GM12865 (cell line): ENCODE results near the gene ZBTB18.

Experiments used
- DNase-seq: peaks from one replicate; pipeline ENCODE4 v3.0.0; 2010; ENCODE audit warnings: low read depth
- H3K4me3 ChIP-seq: 2 replicates; pipeline ENCODE4 v1.5.1; 2011; ENCODE audit warnings: mild to moderate bottlenecking, low read depth, low read length, control low read depth
- CTCF ChIP-seq: IDR thresholded peaks from 2 replicates; pipeline ENCODE4 v1.5.1; 2011; ENCODE audit warnings: low read length, control low read depth, low read depth, inconsistent platforms; ENCODE audit not compliant: insufficient read depth; ENCODE audit errors: missing control alignments

ZBTB18 gene

GRCh38 chr1:244052728-244053312 lies 1.7 kb downstream of the ZBTB18 start:
- TF ChIP-seq CTCF, result no peak
- no peak overlapping the region for H3K4me3 ChIP-seq
- DNase-seq, result no peak

- no peak for TF ChIP-seq CTCF
- no peak overlapping the region for H3K4me3 ChIP-seq
- no peak for DNase-seq
These were observed 2.7 kb downstream of the ZBTB18 start for GRCh38 chr1:244053831-244054230.

DNA sequence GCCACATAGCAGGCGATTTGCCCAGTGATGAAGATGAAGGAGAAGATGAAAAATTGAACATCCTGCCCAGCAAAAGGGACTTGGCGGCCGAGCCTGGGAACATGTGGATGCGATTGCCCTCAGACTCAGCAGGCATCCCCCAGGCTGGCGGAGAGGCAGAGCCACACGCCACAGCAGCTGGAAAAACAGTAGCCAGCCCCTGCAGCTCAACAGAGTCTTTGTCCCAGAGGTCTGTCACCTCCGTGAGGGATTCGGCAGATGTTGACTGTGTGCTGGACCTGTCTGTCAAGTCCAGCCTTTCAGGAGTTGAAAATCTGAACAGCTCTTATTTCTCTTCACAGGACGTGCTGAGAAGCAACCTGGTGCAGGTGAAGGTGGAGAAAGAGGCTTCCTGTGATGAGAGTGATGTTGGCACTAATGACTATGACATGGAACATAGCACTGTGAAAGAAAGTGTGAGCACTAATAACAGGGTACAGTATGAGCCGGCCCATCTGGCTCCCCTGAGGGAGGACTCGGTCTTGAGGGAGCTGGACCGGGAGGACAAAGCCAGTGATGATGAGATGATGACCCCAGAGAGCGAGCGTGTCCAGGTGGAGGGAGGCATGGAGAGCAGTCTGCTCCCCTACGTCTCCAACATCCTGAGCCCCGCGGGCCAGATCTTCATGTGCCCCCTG lies 3.3 kb downstream of the ZBTB18 start:
- no peak for TF ChIP-seq CTCF
- no peak for DNase-seq

DNA sequence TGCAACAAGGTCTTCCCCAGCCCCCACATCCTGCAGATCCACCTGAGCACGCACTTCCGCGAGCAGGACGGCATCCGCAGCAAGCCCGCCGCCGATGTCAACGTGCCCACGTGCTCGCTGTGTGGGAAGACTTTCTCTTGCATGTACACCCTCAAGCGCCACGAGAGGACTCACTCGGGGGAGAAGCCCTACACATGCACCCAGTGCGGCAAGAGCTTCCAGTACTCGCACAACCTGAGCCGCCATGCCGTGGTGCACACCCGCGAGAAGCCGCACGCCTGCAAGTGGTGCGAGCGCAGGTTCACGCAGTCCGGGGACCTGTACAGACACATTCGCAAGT lies 3.8 kb downstream of the ZBTB18 start:
- no peak for TF ChIP-seq CTCF
- no peak overlapping the region for H3K4me3 ChIP-seq
- DNase-seq, result no peak

More for the DNA sequence above, 3.3 kb downstream of the ZBTB18 start:
- H3K4me3 ChIP-seq, result no peak overlapping the region

GRCh38 chr1:244056577-244056976 lies 5.5 kb downstream of the ZBTB18 start:
- no peak for TF ChIP-seq CTCF
- H3K4me3 ChIP-seq, result no peak overlapping the region

GRCh38 chr1:244057474-244058385 lies 6.6 kb downstream of the ZBTB18 start:
- no peak for DNase-seq
- H3K4me3 ChIP-seq, result no peak overlapping the region
- TF ChIP-seq CTCF, result no peak

More at GRCh38 chr1:244056577-244056976, 5.5 kb downstream of the ZBTB18 start:
- no peak for DNase-seq
